Thyroid gland (tissue), 4 donors: ENCODE data around the gene MAP2K5.

Experiments
- POLR2A ChIP-seq, 2 donors: fragments of 450-650 bp; IDR thresholded peaks; one replicate each; pipeline ENCODE4 v1.6.1; 2017; ENCODE audit warnings: antibody characterized with exemption in 2 of 2, mild to moderate bottlenecking in 2 of 2, moderate library complexity in 1 of 2
- TF ChIP-seq, protein P1 (sequence below), 6 experiments: fragments of 200-600 bp in 3 of 6; fragments of 450-650 bp in 3 of 6; sonication (generic) in 3 of 6; IDR thresholded peaks; one replicate each; pipeline ENCODE4 v1.5.1; 2016 to 2019; ENCODE audit warnings: antibody characterized with exemption in 6 of 6, mild to moderate bottlenecking in 2 of 6, inconsistent platforms in 1 of 6, moderate library complexity in 1 of 6

DNA sequence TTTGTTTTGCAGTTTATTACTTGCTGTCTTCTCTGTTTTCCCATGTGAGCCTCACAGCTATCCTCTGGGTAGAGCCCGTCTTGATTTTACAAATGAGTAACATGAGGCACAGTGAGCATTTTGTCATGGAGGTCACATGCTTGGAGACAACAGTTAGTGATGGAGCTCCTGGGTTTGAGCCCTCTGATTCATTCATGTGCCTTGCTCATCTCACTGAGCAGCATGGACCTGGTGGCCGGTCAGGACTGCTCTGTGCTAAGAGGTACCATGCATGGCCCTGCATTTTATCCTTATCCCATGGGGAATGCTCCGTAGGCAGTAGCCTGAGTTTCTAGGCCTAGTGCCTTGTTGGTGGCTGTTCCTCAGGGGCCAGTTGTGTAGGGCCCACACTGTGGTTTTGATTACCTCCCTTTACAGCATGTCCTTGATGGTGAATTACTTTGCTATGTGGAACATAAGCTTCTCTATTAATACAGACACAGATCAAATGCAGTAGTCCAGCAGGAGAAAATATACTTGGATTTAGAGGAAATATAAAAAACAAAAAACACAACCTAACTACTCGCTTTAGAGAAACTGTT, 35.6 kb downstream of the MAP2K5 start:
- TF ChIP-seq, protein P1, sequence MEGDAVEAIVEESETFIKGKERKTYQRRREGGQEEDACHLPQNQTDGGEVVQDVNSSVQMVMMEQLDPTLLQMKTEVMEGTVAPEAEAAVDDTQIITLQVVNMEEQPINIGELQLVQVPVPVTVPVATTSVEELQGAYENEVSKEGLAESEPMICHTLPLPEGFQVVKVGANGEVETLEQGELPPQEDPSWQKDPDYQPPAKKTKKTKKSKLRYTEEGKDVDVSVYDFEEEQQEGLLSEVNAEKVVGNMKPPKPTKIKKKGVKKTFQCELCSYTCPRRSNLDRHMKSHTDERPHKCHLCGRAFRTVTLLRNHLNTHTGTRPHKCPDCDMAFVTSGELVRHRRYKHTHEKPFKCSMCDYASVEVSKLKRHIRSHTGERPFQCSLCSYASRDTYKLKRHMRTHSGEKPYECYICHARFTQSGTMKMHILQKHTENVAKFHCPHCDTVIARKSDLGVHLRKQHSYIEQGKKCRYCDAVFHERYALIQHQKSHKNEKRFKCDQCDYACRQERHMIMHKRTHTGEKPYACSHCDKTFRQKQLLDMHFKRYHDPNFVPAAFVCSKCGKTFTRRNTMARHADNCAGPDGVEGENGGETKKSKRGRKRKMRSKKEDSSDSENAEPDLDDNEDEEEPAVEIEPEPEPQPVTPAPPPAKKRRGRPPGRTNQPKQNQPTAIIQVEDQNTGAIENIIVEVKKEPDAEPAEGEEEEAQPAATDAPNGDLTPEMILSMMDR (IDR thresholded peaks at IDR 0.05), result no peak
- no peak for TF ChIP-seq POLR2A (IDR thresholded peaks at IDR 0.05)
